Muscle layer of duodenum (tissue), 2 donors: ENCODE results near the gene ERC1.
"Not testable (repeated sequence)": the region's sequence is repeated elsewhere in the genome, so short reads cannot be mapped to it uniquely, and the experiment has no call there.

ENCODE experiments used
- H3K27ac ChIP-seq: one replicate; pipeline ENCODE4 v1.7.0; 2013; ENCODE audit warnings: mild to moderate bottlenecking, low read length
- H3K27me3 ChIP-seq: one replicate; pipeline ENCODE4 v1.7.0; 2013; ENCODE audit warnings: low read depth, mild to moderate bottlenecking, control low read depth, low read length
- H3K36me3 ChIP-seq, 2 donors: one replicate each; pipeline ENCODE4 v1.7.0; 2013; ENCODE audit warnings: low read length in 2 of 2, control low read depth in 1 of 2, mild to moderate bottlenecking in 1 of 2; ENCODE audit not compliant: insufficient read depth in 2 of 2, control insufficient read depth in 1 of 2
- H3K4me1 ChIP-seq, 2 donors: one replicate each; pipeline ENCODE4 v1.7.0; 2013; ENCODE audit warnings: low read length in 2 of 2, mild to moderate bottlenecking in 2 of 2, control low read depth in 1 of 2, moderate library complexity in 1 of 2; ENCODE audit not compliant: insufficient read depth in 2 of 2, control insufficient read depth in 1 of 2
- H3K4me3 ChIP-seq, 2 donors: one replicate each; pipeline ENCODE4 v1.7.0; 2013; ENCODE audit warnings: low read length in 2 of 2, low read depth in 1 of 2, mild to moderate bottlenecking in 1 of 2
- H3K9me3 ChIP-seq, 2 donors: one replicate each; pipeline ENCODE4 v1.7.0; 2013; ENCODE audit warnings: low read length in 2 of 2, control low read depth in 1 of 2, mild to moderate bottlenecking in 1 of 2; ENCODE audit not compliant: control insufficient read depth in 1 of 2
- donor health status: healthy.

Gene ERC1

GRCh38 chr12:1252758-1253157 is 261.7 kb downstream of the ERC1 start:
- Histone ChIP-seq H3K4me1 (peaks cover 0 to 11% of the 10 kb centered on the region in 2 donors), H3K27ac (no peak overlapping the region), H3K4me3 (no peak overlapping the region), H3K36me3 (peaks cover 0 to 4% of the 10 kb centered on the region in 2 donors), H3K9me3 (no peaks in the 10 kb centered on the region), H3K27me3 (no peaks in the 10 kb centered on the region)

GRCh38 chr12:1255125-1255524 is 264.1 kb downstream of the ERC1 start:
- H3K9me3 ChIP-seq, H3K36me3 ChIP-seq, H3K27me3 ChIP-seq, H3K4me3 ChIP-seq, H3K4me1 ChIP-seq, H3K27ac ChIP-seq: not testable (repeated sequence)

- H3K4me3 ChIP-seq, H3K27me3 ChIP-seq, H3K4me1 ChIP-seq, H3K36me3 ChIP-seq, H3K27ac ChIP-seq, H3K9me3 ChIP-seq: not testable (repeated sequence)
Observed at GRCh38 chr12:1255854-1256253, 264.8 kb downstream of the ERC1 start.

GRCh38 chr12:1256285-1256684 is 265.3 kb downstream of the ERC1 start:
- peaks cover 0 to 4% of the 10 kb centered on the region in 2 donors for H3K36me3 ChIP-seq
- no peak overlapping the region for H3K27ac ChIP-seq
- no peaks in the 10 kb centered on the region for H3K4me1 ChIP-seq
- H3K4me3 ChIP-seq = no peak overlapping the region
- no peaks in the 10 kb centered on the region for H3K9me3 ChIP-seq
- no peaks in the 10 kb centered on the region for H3K27me3 ChIP-seq

GRCh38 chr12:1256991-1257390 is 266.0 kb downstream of the ERC1 start:
- H3K4me3 ChIP-seq = no peak overlapping the region
- H3K4me1 ChIP-seq = no peaks in the 10 kb centered on the region
- no peaks in the 10 kb centered on the region for H3K9me3 ChIP-seq
- H3K27ac ChIP-seq = no peak overlapping the region
- H3K27me3 ChIP-seq = no peaks in the 10 kb centered on the region
- peaks cover 0 to 4% of the 10 kb centered on the region in 2 donors for H3K36me3 ChIP-seq

- H3K9me3 ChIP-seq = no peaks in the 10 kb centered on the region
- no peaks in the 10 kb centered on the region for H3K4me1 ChIP-seq
- H3K27ac ChIP-seq = no peak overlapping the region
- H3K27me3 ChIP-seq = no peaks in the 10 kb centered on the region
- peaks cover 13 to 17% of the 10 kb centered on the region in 2 donors for H3K36me3 ChIP-seq
- H3K4me3 ChIP-seq = no peak overlapping the region
Observed at GRCh38 chr12:1262011-1262410, 271.0 kb downstream of the ERC1 start.

- H3K4me3 ChIP-seq = no peak overlapping the region
- peaks cover 12 to 20% of the 10 kb centered on the region in 2 donors for H3K36me3 ChIP-seq
- H3K27ac ChIP-seq = no peak overlapping the region
- H3K4me1 ChIP-seq = no peaks in the 10 kb centered on the region
- H3K27me3 ChIP-seq = no peaks in the 10 kb centered on the region
- no peaks in the 10 kb centered on the region for H3K9me3 ChIP-seq
Observed at GRCh38 chr12:1267243-1267642, 276.2 kb downstream of the ERC1 start.

GRCh38 chr12:1272142-1272541 is 281.1 kb downstream of the ERC1 start:
- no peaks in the 10 kb centered on the region for H3K4me1 ChIP-seq
- H3K27ac ChIP-seq = no peak overlapping the region
- no peaks in the 10 kb centered on the region for H3K27me3 ChIP-seq
- no peak overlapping the region for H3K4me3 ChIP-seq
- no peaks in the 10 kb centered on the region for H3K9me3 ChIP-seq
- peaks cover 0 to 5% of the 10 kb centered on the region in 2 donors for H3K36me3 ChIP-seq

- peaks cover 0 to 5% of the 10 kb centered on the region in 2 donors for H3K36me3 ChIP-seq
- H3K27ac ChIP-seq = no peak overlapping the region
- no peaks in the 10 kb centered on the region for H3K27me3 ChIP-seq
- no peak overlapping the region for H3K4me3 ChIP-seq
- H3K9me3 ChIP-seq = no peaks in the 10 kb centered on the region
- H3K4me1 ChIP-seq = no peaks in the 10 kb centered on the region
Observed at GRCh38 chr12:1273051-1273450, 282.0 kb downstream of the ERC1 start.

GRCh38 chr12:1277905-1278304 is 286.9 kb downstream of the ERC1 start:
- Histone ChIP-seq H3K27me3 (no peaks in the 10 kb centered on the region), H3K9me3 (no peaks in the 10 kb centered on the region), H3K4me3 (no peak overlapping the region), H3K4me1 (peaks cover 0 to 19% of the 10 kb centered on the region in 2 donors), H3K27ac (no peak overlapping the region), H3K36me3 (no peaks in the 10 kb centered on the region)

- Histone ChIP-seq H3K9me3 (no peaks in the 10 kb centered on the region), H3K27me3 (no peaks in the 10 kb centered on the region)
Observed at GRCh38 chr12:1279050-1279449, 288.0 kb downstream of the ERC1 start.

DNA sequence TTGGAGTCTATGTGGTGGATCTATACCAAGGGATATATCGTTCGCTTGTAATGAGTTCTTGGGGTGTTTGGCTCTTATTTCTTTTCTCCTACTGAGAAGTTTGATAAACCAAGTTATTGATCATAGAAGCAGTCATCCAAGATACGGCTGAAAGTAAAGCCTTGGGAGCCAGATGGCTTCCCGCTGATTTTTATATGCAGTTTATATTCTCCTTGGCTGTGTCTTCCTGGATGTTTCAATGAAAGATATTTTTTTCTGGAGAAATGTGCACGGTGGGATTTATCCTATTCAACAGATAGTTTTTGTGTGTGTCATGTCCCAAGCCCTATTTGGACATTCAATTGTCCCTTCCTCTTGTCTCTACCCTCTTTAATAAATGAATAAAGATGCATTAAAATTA is 289.0 kb downstream of the ERC1 start:
- Histone ChIP-seq H3K9me3 (no peaks in the 10 kb centered on the region), H3K4me1 (peaks cover 0 to 29% of the 10 kb centered on the region in 2 donors), H3K36me3 (no peaks in the 10 kb centered on the region), H3K27me3 (no peaks in the 10 kb centered on the region), H3K4me3 (no peak overlapping the region), H3K27ac (no peak overlapping the region)

More at GRCh38 chr12:1279050-1279449, 288.0 kb downstream of the ERC1 start:
- Histone ChIP-seq H3K4me1 (peaks cover 0 to 29% of the 10 kb centered on the region in 2 donors), H3K4me3 (no peak overlapping the region), H3K36me3 (no peaks in the 10 kb centered on the region), H3K27ac (no peak overlapping the region)
